Vagina (tissue), 2 donors: Measurements from ENCODE around the gene COL18A1.

ENCODE experiments used
- POLR2AphosphoS5 ChIP-seq, 2 donors: sonication (generic); formaldehyde crosslinking; IDR thresholded peaks; one replicate each; pipeline ENCODE4 v1.9.0; 2017; ENCODE audit warnings: antibody characterized with exemption in 2 of 2, mild to moderate bottlenecking in 2 of 2, low read depth in 1 of 2; ENCODE audit not compliant: insufficient read depth in 1 of 2
- TF ChIP-seq, protein P1 (sequence below), 3 experiments: fragments of 450-650 bp in 2 of 3; fragments of 200-600 bp in 1 of 3; sonication (generic) in 1 of 3; IDR thresholded peaks; one replicate each; pipeline ENCODE4 v1.5.1; 2017 to 2019; ENCODE audit warnings: antibody characterized with exemption in 3 of 3, mild to moderate bottlenecking in 2 of 3, moderate library complexity in 2 of 3

DNA sequence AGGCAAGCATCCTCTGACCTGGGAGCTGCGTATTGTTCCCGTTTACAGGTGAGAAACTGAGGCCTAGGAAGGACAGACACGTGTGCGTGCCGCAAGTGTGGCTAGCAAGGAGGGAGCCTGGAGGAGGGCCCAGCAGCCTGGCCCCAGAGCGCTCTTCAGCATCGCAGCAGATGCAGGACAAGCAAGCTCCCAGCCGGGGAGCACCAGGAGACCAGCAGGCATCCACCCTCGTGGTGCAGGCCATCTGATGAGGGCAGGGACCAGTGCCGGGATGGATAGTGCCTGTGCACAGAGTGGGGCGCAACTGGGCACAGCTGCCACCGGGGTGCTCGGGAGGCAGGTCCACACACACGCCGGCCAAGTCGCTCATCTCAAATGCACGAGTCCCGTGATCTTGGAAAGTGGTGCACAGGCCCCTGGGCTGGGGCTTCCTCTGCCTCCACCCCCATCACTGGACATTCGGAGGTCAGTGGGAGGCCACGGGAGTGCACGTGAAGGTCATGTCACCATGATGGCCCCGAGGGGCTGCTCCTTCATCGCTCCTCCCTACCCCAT, 55.1 kb downstream of the COL18A1 start:
- TF ChIP-seq, protein P1, sequence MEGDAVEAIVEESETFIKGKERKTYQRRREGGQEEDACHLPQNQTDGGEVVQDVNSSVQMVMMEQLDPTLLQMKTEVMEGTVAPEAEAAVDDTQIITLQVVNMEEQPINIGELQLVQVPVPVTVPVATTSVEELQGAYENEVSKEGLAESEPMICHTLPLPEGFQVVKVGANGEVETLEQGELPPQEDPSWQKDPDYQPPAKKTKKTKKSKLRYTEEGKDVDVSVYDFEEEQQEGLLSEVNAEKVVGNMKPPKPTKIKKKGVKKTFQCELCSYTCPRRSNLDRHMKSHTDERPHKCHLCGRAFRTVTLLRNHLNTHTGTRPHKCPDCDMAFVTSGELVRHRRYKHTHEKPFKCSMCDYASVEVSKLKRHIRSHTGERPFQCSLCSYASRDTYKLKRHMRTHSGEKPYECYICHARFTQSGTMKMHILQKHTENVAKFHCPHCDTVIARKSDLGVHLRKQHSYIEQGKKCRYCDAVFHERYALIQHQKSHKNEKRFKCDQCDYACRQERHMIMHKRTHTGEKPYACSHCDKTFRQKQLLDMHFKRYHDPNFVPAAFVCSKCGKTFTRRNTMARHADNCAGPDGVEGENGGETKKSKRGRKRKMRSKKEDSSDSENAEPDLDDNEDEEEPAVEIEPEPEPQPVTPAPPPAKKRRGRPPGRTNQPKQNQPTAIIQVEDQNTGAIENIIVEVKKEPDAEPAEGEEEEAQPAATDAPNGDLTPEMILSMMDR (IDR thresholded peaks at IDR 0.05), result no peak
- no peak for TF ChIP-seq POLR2AphosphoS5 (IDR thresholded peaks at IDR 0.05; ENCODE audit: insufficient read depth in 1 of 2, low read depth in 1 of 2)
